A673 (cell line): Measurements from ENCODE around the gene GTPBP8. TPM values are rescaled to one million over a fixed set of nuclear protein-coding genes. Genes with fewer than 3 reads are reported as not detected.

ENCODE experiments used
- BruUV-seq: library from RNA; stranded (reverse); fragments of 400-500 nt; replicated peaks from 2 replicates; lab custom pipeline; 2021; lab: Mats Ljungman, UMichigan
- CTCF ChIA-PET: fragments of 300-600 bp; sonication (Branson Sonifier 250); formaldehyde crosslinking; loops from one replicate; lab custom pipeline; 2022; ENCODE audit warnings: antibody characterized with exemption; lab: Charles Lee
- POLR2A ChIA-PET: fragments of 300-600 bp; sonication (Branson Sonifier 250); formaldehyde crosslinking; loops from one replicate; lab custom pipeline; 2022; ENCODE audit warnings: antibody characterized with exemption; ENCODE audit not compliant: low non-redundant PET; lab: Charles Lee
- DNase-seq: peaks from one replicate; pipeline ENCODE4 v3.0.0-alpha.2; 2015; ENCODE audit warnings: low spot score
- H3K27ac ChIP-seq: fragments of 200-600 bp; sonication (generic); 2 replicates; pipeline ENCODE4 v1.5.1; 2016; ENCODE audit warnings: mixed run types, low read depth, mild to moderate bottlenecking, mixed read lengths, antibody characterized with exemption, low read length; ENCODE audit not compliant: poor library complexity, severe bottlenecking
- H3K27me3 ChIP-seq: fragments of 200-600 bp; sonication (generic); replicated peaks from 2 replicates; pipeline ENCODE4 v1.6.1; 2017; ENCODE audit warnings: mixed run types, low read depth, mild to moderate bottlenecking, mixed read lengths, antibody characterized with exemption, low read length; ENCODE audit not compliant: insufficient read depth, poor library complexity
- H3K36me3 ChIP-seq: fragments of 200-600 bp; sonication (generic); 2 replicates; pipeline ENCODE4 v1.6.1; 2016; ENCODE audit warnings: mixed run types, mild to moderate bottlenecking, mixed read lengths, antibody characterized with exemption, low read length; ENCODE audit not compliant: insufficient read depth, poor library complexity, severe bottlenecking
- H3K4me1 ChIP-seq: fragments of 200-600 bp; sonication (generic); 2 replicates; pipeline ENCODE4 v1.6.1; 2017; ENCODE audit warnings: mixed run types, mild to moderate bottlenecking, mixed read lengths, antibody characterized with exemption, low read length; ENCODE audit not compliant: insufficient read depth, poor library complexity, severe bottlenecking
- H3K4me3 ChIP-seq: fragments of 200-600 bp; sonication (generic); 2 replicates; pipeline ENCODE4 v1.5.1; 2016; ENCODE audit warnings: low read depth, mixed run types, mild to moderate bottlenecking, mixed read lengths, low read length; ENCODE audit not compliant: poor library complexity, severe bottlenecking
- H3K9me3 ChIP-seq: fragments of 200-600 bp; sonication (generic); 2 replicates; pipeline ENCODE4 v1.6.1; 2016; ENCODE audit warnings: mixed run types, low read depth, mild to moderate bottlenecking, mixed read lengths, antibody characterized with exemption, low read length; ENCODE audit not compliant: poor library complexity, severe bottlenecking
- CTCF ChIP-seq: fragments of 300-800, 200-600 bp; sonication (generic); conservative IDR thresholded peaks from 2 replicates; pipeline ENCODE4 v1.5.1; 2017; ENCODE audit warnings: low read depth, mild to moderate bottlenecking, antibody characterized with exemption, low read length, moderate library complexity, mixed read lengths
- EZH2 ChIP-seq: fragments of 200-600 bp; sonication (generic); IDR thresholded peaks from 2 replicates; pipeline ENCODE4 v1.6.1; 2017; ENCODE audit warnings: borderline replicate concordance, low read depth, mild to moderate bottlenecking, mixed read lengths, antibody characterized with exemption, low read length; ENCODE audit not compliant: poor library complexity, severe bottlenecking
- intact Hi-C: fragments of 100-400 bp; cut with micrococcal nuclease; formaldehyde crosslinking; loops from one replicate; pipeline ENCODE4 v1.10.0; 2022; ENCODE audit not compliant: unreplicated experiment
- total RNA-seq: library from RNA; stranded (reverse); gene quantifications from 2 replicates; pipeline ENCODE4 v1.2.3, GENCODE V29; 2021

GTPBP8 gene
- total RNA-seq, 1 experiment from 2014 or later: 21.5 TPM

GRCh38 chr3:113006359-113007056 is 15.7 kb downstream of the GTPBP8 start:
- CTCF ChIA-PET: interaction anchor here (0.6 kb wide), 1 partner anchor 30 kb away, joined by 3 read pairs; no protein-coding TSS in a partner anchor
- no TSS peak for BruUV-seq
- H3K27me3 ChIP-seq: no peaks in the 10 kb centered on the region
- no peak for TF ChIP-seq EZH2
- TF ChIP-seq CTCF: no peak
- no peak overlapping the region for H3K4me3 ChIP-seq
- no peak overlapping the region for H3K27ac ChIP-seq
- intact Hi-C loops: no loop called here
- H3K4me1 ChIP-seq: peaks cover 22% of the 10 kb centered on the region
- peaks cover 75% of the 10 kb centered on the region for H3K36me3 ChIP-seq
- DNase-seq: peak; percentile 85
- POLR2A ChIA-PET: no interaction called here
- no peaks in the 10 kb centered on the region for H3K9me3 ChIP-seq

- DNase-seq: no peak
- Histone ChIP-seq H3K36me3 (peaks cover 85% of the 10 kb centered on the region), H3K4me3 (no peak overlapping the region), H3K4me1 (peaks cover 22% of the 10 kb centered on the region), H3K9me3 (no peaks in the 10 kb centered on the region), H3K27me3 (no peaks in the 10 kb centered on the region), H3K27ac (no peak overlapping the region)
- ChIA-PET CTCF (no interaction called here), POLR2A (no interaction called here)
- intact Hi-C loops: no loop called here
- no TSS peak for BruUV-seq
- TF ChIP-seq EZH2 (no peak), CTCF (no peak)
These were observed 17.3 kb downstream of the GTPBP8 start for GRCh38 chr3:113008117-113008516.

GRCh38 chr3:113013593-113013992 is 22.8 kb downstream of the GTPBP8 start:
- no TSS peak for BruUV-seq
- intact Hi-C loops: no loop called here
- no peak for TF ChIP-seq EZH2
- TF ChIP-seq CTCF: no peak
- H3K27ac ChIP-seq: no peak overlapping the region
- H3K4me3 ChIP-seq: no peak overlapping the region
- H3K9me3 ChIP-seq: no peaks in the 10 kb centered on the region
- no peaks in the 10 kb centered on the region for H3K27me3 ChIP-seq
- peaks cover 76% of the 10 kb centered on the region for H3K36me3 ChIP-seq
- POLR2A ChIA-PET: no interaction called here
- DNase-seq: no peak
- CTCF ChIA-PET: no interaction called here
- peaks cover 9% of the 10 kb centered on the region for H3K4me1 ChIP-seq
